ENCODE results near the gene TRMT2A.
A peak's percentile ranks its signal among the peaks of the same experiment; 100 is the strongest.
"Not testable (repeated sequence)": the region's sequence is repeated elsewhere in the genome, so short reads cannot be mapped to it uniquely, and the experiment has no call there.

TRMT2A gene

DNA sequence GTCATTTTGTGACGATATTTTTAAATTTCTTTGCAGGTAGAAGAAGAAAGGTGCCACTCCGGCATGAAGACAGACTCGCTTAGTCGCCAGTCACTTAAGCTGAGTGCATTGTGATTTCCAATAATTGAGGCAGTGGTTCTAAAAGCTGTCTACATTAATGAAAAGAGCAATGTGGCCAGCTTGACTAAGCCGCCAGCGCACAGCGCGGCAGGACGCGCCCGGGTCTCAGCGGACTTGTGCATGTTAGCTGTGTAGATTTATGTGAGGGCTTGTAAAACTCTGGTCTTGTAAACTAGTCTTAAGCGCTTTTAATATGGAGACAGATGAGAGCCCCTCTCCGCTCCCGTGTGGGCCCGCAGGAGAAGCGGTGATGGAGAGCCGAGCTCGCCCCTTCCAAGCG lies 31.4 kb downstream of the TRMT2A start:
- no peak for DNase-seq (ENCODE audit: low read depth in 2 of 2)

DNA sequence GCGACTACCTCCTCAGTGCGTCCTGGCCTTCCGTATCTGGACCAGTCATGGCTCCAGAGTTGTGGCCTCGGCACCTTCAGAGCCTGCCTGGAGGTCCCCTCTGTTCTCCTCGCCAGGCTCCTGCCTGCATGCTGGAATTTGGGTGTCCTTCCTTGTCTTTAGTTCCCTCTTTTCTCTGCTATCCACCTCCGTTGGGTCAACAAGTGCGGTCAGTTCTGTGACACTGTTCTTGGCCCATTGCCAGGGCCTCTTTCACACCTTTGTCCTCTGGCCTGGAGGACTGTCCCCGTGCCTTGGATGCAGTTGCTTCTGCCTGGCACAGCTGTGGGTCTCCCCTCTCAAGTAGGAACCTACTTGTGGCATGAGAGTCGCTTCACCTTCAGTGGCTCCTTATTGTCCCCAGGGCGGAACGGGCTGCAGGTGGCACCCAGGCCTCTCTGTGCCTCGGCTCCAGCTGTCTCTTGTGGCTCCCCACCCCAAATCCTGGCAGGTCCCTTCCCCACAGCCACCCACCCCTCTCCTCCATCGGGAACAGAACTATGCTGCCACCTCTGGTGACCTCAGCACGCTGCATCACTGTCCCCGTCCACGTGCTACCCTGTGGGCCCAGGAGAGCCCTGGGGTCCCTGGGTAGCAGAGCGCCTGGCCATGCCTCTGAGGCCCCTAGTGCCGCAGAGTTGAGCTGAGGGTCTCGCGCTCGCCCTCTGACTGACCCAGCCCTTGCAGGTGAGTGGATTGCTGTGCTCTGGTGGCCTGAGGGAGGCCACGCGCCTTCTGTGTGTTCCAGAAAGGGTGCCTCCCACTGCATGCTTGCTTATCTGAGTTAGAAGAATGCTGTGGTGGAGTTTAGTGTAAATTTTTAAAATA lies 32.2 kb downstream of the TRMT2A start:
- DNase-seq (ENCODE audit: low read depth in 2 of 2), result no peak

DNA sequence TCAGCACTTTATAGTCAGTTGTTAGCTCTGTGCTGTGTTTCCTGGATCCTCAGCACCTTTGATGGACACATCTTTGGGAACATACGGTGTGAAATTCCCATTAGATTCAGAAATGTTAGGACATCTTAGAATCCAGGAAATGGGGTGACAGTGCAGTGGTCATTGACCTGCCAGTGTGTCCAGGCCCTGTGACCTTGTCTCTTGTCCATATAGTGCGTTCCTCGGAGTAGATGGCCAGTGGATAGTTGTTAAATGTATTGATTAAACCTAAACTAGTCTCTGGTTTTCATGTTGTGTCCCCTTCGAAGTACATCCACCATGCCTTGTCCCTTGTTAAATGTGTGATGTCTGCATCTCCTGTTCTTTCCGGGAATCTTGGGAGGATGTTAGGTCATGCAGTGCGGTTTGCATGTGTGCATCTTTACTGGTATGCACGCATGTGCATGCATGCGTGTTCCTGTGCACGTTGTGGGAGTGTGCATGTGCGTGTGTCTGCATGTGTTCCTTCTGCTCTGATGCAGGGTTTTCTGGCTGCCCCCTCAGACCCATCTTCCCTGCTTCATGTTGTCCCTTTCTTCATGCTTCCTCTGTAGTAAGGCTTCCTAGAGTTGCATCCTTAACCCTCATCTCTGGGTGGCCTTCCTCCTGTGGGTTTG lies 33.0 kb downstream of the TRMT2A start:
- DNase-seq (ENCODE audit: low read depth in 2 of 2), result no peak

DNA sequence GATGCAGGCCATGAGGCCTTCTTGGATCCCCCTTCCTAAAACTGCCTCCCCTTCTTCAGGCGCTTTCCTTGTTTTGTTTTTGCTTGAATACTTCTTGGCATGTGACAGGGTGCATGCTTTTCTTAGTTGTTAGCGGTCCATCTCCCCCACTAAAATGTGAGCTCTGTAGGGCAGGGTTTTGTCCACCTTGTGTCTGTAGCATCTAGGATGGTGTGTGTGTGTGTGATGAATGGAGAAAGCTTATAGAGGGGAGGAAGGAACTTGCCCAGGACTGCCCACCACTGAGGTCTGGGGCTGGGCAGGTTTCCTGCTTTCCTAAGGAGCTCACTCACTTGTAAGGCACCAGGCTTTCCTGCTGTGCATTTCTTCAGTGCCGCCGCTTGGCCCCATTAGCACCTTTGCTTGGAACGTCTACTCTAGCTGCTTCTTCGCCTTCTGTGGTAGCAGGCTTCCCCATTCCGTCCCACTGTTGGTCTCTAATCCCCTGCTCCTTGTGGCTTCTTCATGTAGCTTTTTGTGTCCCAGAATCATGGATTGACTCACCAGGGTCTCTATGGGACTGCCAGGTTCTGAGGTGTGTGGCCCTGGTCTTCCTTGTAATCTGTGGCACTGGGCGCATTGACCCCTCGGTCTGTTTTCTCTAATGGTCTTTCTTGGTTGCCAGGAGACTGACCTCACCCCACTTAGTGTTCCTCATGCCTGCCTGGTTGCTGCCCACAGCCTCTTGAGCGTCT lies 33.7 kb downstream of the TRMT2A start:
- DNase-seq (ENCODE audit: low read depth in 2 of 2), result no peak

DNA sequence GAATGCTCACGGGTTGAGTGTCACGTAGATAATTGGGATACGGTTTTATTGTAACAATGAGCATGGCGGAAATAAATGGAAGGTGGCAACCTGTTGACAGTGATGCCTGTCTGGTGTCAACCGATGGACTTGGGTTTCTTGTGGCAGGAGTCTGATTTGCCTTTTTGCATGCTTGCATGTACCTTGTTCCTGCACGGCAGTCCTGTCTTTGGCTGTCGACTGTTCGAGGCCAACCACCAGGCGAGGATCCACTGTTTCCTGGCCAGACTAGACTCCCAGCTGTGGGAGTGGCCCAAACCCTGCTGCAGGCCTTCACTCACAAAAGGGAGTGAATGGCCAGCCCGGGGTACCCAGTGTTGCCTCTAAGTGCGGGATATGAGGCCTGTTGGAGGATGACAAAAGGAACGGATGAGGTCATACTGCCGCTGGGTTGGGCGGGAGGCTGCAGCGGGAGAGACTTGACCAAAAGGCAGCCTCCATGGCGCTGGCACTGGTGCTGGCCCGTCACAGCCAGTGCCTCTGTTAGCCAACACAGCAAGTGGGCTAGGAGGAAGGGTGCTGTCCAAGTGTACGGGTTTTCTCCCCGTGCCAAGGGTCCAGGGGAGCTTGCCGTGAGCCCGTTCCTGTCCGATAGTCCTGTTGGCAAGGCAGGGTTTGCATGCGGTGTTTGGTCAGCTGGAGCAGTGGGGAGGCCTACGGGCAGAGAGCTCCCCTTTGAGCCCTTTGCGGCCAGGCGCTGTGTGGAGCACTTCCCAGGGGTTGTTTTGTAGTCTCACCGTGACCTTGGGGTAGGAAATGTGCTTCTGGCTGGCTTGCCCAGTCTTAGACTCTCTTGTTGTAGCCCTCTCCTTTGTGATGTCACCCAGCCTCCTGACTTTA lies 36.0 kb downstream of the TRMT2A start:
- DNase-seq (ENCODE audit: low read depth in 2 of 2), result no peak

DNA sequence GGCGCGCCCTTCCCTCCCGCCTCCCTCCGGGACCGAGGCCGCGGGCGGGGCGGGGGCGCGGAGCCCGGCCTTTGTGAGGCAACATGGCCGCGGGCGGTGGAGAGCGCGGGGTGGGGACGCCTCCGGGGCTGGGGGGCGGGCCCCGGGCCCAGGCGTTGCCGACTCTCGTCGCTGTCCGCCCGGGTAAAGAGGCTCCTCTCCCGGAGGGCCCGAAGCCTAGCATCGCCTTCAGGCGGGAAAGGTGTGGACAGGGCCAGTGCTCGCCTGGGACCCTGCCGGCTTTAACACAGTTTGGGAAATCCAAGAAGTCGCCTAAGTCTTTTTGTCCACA lies 36.6 kb downstream of the TRMT2A start:
- DNase-seq (ENCODE audit: low read depth in 2 of 2), result peak; percentile 52 to 54

DNA sequence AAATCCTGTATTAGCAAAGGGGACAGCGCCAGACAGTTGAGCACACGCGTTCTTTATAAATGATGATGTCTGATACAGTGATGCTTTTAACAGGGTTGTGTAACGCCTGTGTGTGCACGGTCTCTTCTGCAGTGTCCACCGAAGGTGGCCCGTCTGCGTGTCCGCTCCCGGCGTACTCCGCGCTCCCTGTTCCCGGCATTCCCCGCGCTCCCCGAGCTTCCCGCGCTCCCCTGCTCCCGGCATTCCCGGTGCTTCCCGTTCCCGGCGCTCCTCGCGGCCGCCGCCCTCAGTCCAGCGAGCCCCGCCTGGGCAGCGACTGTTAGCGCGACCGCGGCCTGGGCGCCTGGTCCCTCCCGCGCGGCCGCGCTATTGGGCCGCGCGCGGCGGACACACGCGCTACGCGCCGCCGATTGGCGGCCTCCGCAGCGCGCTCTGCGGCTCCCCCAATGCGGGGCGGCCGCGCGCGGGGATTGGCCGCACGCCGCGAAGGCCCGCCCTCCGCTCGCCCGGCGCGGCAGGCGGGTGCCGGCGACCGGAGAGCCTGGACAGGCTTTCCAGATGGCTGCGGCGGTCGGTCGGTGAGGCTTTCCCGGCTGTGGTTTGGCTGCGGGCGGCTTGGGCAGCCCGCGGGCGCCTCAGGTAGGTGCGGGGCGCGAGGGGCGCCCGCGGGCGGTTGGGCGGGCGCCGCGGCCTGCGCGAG lies 37.1 kb downstream of the TRMT2A start, which contains the start of gene DGCR8:
Gene DGCR8, plus strand, starts transcription at position 497 of the 700 bp plus-strand sequence. CDS start 5,723 bp downstream, outside the sequence.
- DNase-seq (ENCODE audit: low read depth in 2 of 2), result peak; percentile 39 to 45

DNA sequence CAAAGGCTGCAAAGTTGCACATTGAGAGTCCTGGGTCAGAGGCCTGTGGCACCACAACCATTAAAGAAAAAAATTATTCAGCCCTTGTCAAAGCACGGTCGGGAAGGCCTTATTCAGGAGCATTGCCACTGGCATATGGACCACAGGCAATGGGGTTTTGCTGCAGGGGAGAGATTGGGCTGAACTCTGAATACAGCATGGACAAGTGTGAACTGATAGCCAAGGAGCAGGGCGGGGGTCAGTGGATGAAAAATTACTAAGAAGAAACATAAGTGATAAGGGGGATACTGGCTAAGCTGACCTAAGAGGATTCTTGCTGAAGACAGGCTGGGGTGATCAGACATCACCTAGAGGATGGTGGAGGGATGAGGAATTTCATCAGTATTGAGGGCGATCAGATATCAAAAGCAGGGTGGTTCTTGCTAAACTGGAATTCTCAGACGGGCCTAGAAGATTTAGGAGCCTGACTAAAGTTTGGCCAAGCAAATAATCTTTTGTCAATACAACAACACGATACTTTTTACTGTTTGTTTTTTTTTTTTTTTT lies 40.3 kb downstream of the TRMT2A start:
- DNase-seq (ENCODE audit: low read depth in 2 of 2), result no peak

DNA sequence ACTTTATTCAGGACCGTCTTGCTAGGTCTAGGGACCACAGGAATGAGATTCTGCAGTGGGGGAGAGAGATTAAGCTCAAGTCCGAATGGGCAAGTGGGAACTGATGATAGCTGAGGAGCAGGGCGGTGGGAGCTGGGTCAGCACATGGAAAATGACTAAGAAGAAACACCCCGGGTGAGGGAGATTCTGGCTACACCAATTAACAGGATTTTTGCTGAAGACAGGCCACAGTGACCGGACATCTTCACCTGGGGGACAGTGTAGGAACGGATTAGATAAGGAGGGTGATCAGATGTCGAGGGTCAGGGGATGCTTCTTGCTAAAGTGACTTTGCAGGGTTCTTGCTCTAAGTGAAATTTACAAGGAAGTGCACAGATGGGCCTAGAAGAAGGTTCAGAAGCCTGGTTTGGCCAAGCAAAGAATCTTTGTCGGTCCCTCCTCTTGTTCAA lies 45.5 kb downstream of the TRMT2A start:
- DNase-seq (ENCODE audit: low read depth in 2 of 2), result no peak

DNA sequence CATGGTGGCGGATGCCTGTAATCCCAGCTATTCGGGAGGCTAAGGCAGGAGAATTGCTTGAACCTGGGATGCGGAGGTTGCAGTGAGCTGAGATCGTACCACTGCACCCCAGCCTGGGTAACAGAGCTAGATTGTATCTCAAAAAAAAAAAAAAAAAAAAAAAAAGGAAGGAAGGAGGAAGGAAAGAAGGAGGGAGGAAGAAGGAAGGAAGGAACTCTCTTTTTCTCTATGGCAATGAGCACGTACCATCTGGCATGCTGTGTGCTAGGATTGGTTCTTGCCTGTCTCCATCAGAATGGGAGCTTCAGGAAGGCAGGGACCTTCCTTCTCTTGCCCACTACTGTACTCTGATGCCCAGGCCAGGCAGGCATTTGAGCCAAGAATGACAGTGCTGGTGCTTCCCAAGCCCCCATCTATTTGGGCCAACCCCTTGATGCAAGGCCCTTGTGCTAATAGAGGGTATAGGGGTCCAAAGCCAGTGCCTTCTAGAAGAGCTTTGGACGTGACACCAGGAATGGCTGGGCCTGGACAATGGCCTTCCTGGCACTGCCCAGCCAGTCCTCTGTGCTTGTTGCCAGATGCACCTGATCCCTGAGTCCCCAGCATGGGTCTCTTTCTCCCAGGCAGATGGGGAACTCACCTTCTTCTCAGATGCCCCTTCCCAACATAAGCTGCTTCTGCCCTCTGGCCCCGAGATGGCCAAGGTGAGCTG lies 47.5 kb downstream of the TRMT2A start:
- DNase-seq (ENCODE audit: low read depth in 2 of 2), result no peak

DNA sequence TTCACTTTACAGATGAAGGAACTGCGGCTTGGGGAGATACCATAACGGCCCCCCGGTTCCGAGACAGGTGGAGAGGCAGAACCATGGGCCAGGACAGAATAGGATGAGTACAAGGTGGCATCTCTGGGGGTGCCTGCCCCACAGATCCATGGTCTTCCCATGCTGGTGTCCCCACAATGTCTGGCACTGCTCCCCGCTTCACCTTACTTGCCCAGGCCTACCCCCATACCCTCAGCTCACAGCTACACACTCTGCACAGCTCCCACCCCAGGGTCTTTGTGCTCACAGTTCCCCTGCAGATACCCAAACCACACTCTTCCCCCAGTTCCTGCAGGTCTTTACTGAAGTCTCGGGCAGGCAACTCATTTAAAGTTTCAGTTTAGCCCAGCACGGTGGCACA lies 48.4 kb downstream of the TRMT2A start:
- no peak for DNase-seq (ENCODE audit: low read depth in 2 of 2)

DNA sequence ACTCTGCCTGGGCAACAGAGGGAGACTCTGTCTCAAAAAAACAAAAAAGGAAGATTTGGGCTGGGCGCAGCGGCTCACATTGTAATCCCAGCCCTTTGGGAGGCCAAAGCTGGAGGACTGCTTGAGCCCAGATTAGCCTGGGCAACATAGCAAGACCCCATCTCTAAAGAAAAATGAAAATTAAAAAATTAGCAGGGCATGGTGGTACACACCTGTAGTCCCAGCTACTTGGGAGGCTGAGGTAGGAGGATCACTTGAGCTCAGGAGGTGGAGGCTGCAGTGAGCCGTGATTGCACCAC lies 49.7 kb downstream of the TRMT2A start:
- DNase-seq (ENCODE audit: low read depth in 2 of 2), result not testable (repeated sequence)

DNA sequence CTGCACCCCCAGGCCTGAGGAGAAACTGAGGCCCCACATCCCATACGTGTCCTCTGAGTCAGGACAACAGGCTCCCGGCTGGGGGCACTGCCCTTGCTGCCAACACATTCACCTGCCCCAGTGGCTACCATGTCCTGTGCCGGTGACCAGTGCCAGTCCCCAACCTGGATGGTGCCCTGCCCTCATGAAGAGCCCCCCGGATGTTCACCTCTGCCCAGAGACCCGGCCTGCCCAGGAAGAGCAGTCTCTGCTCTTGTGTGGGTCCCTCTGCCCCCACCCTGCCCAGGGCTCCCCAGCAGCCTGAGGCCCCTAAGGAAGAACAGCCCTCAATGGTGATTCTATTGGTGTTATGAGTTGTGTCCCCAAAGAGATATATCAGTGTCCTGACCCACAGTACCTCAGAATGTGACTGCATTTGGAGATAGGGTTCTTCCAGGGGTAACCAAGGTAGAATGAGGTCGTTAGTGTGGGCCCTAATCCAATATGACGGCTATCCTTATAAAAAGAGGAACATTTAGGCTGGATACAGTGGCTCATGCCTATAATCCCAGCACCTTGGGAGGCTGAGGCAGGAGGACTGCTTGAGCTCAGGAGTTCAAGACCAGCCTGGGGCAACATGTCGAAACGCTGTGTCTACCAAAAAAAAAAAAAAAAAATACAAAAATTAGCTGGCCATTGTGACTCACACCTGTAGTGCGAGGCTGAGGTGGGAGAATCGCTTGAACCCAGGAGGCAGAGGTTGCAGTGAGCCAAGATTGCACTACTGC lies 50.2 kb downstream of the TRMT2A start:
- no peak for DNase-seq (ENCODE audit: low read depth in 2 of 2)

DNA sequence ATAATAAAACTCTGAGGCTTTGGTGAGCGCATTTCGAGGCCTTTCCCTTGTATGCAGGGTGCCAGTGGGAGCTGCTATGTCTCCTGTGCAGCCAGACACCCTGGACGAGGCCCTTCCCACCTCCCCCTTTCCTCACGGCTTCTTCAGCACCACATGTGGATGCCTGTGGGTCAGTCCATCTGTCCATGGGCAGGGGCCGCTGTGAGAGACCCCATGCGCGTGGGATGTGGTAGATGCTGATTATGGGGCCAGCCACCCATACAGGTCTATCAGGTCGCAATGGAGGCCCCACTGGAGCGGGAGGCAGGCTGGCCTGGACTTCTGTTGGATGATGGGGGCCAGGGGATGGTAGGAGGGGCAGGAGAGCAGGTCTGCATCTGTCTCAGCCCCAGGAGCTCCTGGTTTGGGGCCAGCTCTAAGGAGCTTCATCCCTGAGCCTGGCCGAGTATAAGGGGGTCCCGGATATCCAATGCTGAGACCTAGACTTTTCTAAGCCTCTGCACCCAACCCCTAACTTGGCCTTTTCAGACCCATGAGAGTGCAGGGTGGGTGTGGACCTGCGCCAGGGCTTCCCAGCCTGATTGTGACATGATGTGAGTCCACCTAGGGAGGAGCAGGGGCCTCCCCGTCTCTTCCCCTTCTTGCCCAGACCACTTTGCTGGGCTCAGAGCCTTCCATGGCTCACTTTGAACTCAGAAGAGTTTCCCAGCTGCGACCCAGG lies 51.0 kb downstream of the TRMT2A start:
- DNase-seq (ENCODE audit: low read depth in 2 of 2), result no peak

DNA sequence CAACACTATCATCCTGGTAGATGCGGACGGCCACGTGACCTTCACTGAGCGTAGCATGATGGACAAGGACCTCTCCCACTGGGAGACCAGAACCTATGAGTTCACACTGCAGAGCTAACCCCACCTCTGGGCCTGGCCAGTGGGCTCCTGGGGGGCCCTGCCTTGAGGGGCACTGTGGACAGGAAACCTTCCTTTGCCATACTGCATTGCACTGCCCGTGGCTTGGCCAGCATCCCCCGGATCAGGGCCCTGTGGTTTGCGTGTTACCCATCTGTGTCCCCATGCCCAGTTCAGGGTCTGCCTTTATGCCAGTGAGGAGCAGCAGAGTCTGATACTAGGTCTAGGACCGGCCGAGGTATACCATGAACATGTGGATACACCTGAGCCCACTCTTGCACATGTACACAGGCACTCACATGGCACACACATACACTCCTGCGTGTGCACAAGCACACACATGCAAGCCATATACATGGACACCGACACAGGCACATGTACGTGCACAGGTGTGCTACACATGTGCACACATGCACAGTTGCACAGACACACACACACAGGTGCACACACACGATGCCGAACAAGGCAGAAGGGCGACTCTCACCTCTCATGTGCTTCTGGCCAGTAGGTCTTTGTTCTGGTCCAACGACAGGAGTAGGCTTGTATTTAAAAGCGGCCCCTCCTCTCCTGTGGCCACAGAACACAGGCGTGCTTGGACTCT lies 52.3 kb downstream of the TRMT2A start:
- no peak for DNase-seq (ENCODE audit: low read depth in 2 of 2)

DNA sequence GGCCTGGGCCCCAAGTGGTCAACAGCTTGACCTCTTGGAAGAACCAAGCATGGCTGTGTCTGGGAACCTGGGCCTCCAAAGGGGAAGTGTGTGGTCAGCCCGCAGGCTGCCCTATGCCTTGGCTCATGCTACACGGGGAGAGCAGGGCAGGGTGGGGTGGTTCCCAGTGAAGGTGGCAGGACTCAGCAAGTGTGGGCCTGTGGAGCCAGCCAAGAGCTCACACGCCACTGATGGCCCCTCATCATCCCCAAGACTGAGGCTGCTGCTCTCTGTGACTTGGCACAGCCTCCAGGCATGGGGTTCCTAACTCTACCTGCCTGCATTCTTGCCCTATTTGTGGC lies 52.9 kb downstream of the TRMT2A start:
- DNase-seq (ENCODE audit: low read depth in 2 of 2), result no peak

DNA sequence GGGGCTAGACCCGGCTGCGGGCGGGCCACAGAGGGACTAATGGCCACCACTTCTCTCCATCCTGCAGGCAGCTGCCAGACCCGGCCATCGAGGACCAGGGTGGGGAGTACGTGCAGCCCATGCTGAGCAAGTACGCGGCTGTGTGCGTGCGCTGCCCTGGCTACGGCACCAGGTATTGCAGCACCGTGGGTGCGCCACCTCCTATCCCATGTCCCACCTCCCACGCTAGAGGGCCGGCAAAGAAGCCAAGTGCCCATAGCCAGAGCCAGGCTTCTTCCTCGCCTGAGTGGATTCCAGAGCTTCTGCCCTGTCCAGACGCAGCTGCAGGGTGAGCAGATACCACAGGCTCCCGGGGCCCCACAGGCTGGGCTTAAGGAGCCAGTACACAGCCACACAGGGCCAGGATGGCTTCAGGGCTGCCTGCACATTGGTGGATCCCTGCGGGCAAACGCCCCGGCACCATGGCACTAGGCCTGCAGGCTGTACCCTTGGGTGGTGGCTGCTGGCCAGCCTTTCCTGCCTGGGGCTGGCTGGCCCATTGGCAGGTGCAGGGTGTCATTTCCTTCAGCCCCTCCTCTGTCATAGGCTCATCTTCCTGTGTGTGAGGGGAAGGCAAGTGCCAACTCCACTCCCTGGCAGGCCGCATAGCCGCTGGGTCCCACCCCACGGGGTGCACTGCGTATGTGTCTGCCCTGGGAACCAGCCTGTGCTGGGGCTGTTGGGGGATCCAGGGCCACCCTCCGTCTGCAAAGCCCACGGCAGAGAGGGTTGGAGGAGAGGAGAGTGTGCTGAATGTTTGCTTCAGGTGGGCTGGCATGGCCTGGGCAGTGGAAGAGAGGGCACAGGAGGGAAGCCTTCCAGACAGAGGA lies 53.5 kb downstream of the TRMT2A start:
- no peak for DNase-seq (ENCODE audit: low read depth in 2 of 2)

Data from activated CD4-positive, alpha-beta T cell treated with anti-CD3 and anti-CD28 coated beads for 24 hours (primary cell).